ENCODE measurements around the gene TARS2. TPM values are rescaled to one million over a fixed set of nuclear protein-coding genes. Genes with fewer than 3 reads are reported as not detected.

The TARS2 gene
- polyA plus RNA-seq, 1 of the 3 experiments (the other 2 are of a cell fraction), result 22.2 TPM

DNA sequence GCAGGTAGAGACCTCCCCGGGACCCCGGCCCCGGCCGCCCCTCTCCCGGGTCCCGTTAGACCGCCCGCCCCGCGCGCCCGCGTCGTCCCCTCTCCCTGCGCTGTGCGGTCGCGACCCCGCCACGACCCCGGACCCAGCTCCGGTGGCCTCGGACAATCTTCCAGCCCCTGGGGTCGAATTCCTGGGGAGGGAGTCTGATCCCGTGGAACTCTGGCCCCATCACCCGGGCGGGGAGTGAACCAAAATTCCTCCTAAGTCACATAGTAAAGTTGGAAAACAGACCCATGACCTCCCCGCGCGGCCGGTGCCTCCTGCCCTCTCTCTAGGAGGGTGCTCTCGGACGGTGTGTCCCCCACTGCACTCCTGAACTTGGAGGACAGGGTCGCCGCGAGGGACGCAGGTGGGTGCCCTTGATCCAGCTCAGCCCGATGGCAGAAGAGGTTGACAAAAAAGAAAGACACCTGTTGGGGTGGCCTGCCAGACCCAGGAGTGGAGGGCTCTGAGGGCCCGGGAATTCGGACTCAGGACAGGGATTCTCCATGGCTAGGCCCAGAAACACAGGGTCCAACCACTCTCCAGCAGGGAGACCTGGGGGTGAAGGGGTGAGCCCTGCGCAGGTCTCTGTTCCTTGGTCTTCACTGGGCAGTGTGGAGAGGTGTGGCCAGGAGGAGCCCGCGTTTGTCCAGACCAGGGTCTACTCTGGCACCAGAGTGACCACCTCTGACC lies 62.4 kb downstream of the TARS2 start:
- Histone ChIP-seq H3F3A (replicated peaks; ENCODE audit: insufficient read depth) (peaks cover 17% of the 10 kb centered on the region), H3K36me3 (replicated peaks in 1 of 2; ENCODE audit: control insufficient read depth in 1 of 2, insufficient read depth in 2 of 2, low read length in 1 of 2) (no peaks in the 10 kb centered on the region), H3K9me2 (no peaks in the 10 kb centered on the region), H3K79me2 (ENCODE audit: insufficient read depth) (no peaks in the 10 kb centered on the region), H3K27ac (ENCODE audit: low read depth in 2 of 2, low read length in 1 of 2) (no peak overlapping the region), H3K9ac (no peak overlapping the region), H3K4me1 (ENCODE audit: control insufficient read depth in 1 of 2, insufficient read depth in 2 of 2, low read depth in 1 of 2, low read length in 1 of 2) (peaks cover 8 to 13% of the 10 kb centered on the region in 2 experiments; a peak in 2 of 4 replicates), H3K4me3 (ENCODE audit: low read depth in 2 of 2, low read length in 1 of 2) (peak overlapping the region; percentile 19 to 33; a peak in 2 of 4 replicates), H3K9me3 (no peaks in the 10 kb centered on the region), H3K4me2 (peak overlapping the region; percentile 67), H4K20me1 (ENCODE audit: insufficient read depth) (no peaks in the 10 kb centered on the region), H3K27me3 (ENCODE audit: insufficient read depth) (no peaks in the 10 kb centered on the region), H2AFZ (ENCODE audit: low read depth) (0 out of 2 replicates have a peak overlapping the region, but pooled peaks have one; percentile 41)
- no peak for DNase-seq
- CTCF ChIA-PET, result interaction anchor here (0.7 to 10.0 kb wide), 6 partner anchors 11 to 455 kb away, joined by 3 to 88 read pairs (median 6); no protein-coding TSS in a partner anchor
- POLR2A ChIA-PET, result interaction anchor here (1.4 kb wide), 1 partner anchor 12 kb away, joined by 4 read pairs; no protein-coding TSS in a partner anchor
- no peak for TF ChIP-seq YY1 (IDR thresholded peaks at IDR 0.05; ENCODE audit: low read depth)
- TF ChIP-seq, protein P1, sequence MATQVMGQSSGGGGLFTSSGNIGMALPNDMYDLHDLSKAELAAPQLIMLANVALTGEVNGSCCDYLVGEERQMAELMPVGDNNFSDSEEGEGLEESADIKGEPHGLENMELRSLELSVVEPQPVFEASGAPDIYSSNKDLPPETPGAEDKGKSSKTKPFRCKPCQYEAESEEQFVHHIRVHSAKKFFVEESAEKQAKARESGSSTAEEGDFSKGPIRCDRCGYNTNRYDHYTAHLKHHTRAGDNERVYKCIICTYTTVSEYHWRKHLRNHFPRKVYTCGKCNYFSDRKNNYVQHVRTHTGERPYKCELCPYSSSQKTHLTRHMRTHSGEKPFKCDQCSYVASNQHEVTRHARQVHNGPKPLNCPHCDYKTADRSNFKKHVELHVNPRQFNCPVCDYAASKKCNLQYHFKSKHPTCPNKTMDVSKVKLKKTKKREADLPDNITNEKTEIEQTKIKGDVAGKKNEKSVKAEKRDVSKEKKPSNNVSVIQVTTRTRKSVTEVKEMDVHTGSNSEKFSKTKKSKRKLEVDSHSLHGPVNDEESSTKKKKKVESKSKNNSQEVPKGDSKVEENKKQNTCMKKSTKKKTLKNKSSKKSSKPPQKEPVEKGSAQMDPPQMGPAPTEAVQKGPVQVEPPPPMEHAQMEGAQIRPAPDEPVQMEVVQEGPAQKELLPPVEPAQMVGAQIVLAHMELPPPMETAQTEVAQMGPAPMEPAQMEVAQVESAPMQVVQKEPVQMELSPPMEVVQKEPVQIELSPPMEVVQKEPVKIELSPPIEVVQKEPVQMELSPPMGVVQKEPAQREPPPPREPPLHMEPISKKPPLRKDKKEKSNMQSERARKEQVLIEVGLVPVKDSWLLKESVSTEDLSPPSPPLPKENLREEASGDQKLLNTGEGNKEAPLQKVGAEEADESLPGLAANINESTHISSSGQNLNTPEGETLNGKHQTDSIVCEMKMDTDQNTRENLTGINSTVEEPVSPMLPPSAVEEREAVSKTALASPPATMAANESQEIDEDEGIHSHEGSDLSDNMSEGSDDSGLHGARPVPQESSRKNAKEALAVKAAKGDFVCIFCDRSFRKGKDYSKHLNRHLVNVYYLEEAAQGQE (IDR thresholded peaks at IDR 0.05; ENCODE audit: low read depth, low read length), result no peak
- no peak for TF ChIP-seq FOXJ3 (CRISPR knock-in tag; IDR thresholded peaks at IDR 0.05)
- WGBS (ENCODE audit: low lambda C conversion rate), result 58% methylated on average over 41 of the region's 43 CpGs

DNA sequence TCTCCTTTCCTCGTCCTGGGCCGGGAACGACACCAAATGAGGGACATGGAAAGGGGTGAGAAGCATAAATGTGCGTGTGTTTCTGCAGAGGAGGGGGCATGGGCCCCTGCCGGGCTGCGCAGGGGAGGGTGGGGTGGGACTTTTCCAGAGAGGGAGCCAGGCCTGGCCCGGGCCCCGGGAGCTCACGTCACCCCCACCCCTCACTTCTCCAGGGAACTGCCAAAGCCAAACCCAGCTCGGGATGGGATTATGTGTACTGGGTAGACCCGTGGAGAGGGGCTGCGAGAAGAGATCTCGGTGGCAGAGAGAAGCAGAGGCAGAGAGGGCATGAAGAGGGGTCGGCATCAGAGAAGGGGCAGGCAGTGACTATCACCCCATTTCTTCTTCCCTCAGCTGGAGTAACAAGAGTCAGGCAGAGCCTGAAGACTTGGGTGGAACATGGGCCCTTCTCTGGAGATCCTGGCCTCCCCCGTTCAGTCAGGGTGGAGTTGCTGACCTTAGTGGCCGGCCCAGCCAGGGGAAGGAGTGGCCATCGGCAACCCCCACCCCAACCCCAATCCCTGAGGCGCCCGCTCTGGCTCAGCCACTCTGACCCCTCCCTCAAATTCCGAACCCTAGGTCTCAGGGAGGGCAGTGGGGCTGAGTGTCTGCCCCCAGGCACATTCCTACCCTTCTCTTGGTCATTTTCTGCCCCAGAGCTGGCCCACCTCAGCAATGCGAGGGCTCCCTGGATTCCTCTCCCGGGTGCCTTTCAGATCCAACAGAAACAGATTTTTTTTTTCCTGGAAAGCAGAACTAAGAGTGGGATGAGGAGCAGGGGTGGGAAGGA lies 63.2 kb downstream of the TARS2 start:
- H3K9me2 ChIP-seq, result no peaks in the 10 kb centered on the region
- no peaks in the 10 kb centered on the region for H3K9me3 ChIP-seq
- no peak overlapping the region for H3K27ac ChIP-seq (ENCODE audit: low read depth in 2 of 2, low read length in 1 of 2)
- no peaks in the 10 kb centered on the region for H3K36me3 ChIP-seq (replicated peaks in 1 of 2; ENCODE audit: control insufficient read depth in 1 of 2, insufficient read depth in 2 of 2, low read length in 1 of 2)
- H3F3A ChIP-seq (replicated peaks; ENCODE audit: insufficient read depth), result peaks cover 17% of the 10 kb centered on the region
- no peak for DNase-seq
- no peak overlapping the region for H2AFZ ChIP-seq (ENCODE audit: low read depth)
- no peaks in the 10 kb centered on the region for H3K27me3 ChIP-seq (ENCODE audit: insufficient read depth)
- H3K4me2 ChIP-seq, result no peak overlapping the region
- 88% methylated on average over 17 of the region's 22 CpGs for WGBS (ENCODE audit: low lambda C conversion rate)
- H3K4me1 ChIP-seq (ENCODE audit: control insufficient read depth in 1 of 2, insufficient read depth in 2 of 2, low read depth in 1 of 2, low read length in 1 of 2), result peaks cover 8 to 13% of the 10 kb centered on the region in 2 experiments; a peak in 2 of 4 replicates
- ChIA-PET POLR2A (no interaction called here), CTCF (interaction anchor here (1.2 to 7.3 kb wide), 3 partner anchors 10 to 71 kb away, joined by 4 to 88 read pairs (median 8); no protein-coding TSS in a partner anchor)
- no peaks in the 10 kb centered on the region for H4K20me1 ChIP-seq (ENCODE audit: insufficient read depth)
- no peak overlapping the region for H3K4me3 ChIP-seq (ENCODE audit: low read depth in 2 of 2, low read length in 1 of 2)
- H3K79me2 ChIP-seq (ENCODE audit: insufficient read depth), result no peaks in the 10 kb centered on the region
- H3K9ac ChIP-seq, result no peak overlapping the region
- TF ChIP-seq, protein P2, sequence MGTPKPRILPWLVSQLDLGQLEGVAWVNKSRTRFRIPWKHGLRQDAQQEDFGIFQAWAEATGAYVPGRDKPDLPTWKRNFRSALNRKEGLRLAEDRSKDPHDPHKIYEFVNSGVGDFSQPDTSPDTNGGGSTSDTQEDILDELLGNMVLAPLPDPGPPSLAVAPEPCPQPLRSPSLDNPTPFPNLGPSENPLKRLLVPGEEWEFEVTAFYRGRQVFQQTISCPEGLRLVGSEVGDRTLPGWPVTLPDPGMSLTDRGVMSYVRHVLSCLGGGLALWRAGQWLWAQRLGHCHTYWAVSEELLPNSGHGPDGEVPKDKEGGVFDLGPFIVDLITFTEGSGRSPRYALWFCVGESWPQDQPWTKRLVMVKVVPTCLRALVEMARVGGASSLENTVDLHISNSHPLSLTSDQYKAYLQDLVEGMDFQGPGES (IDR thresholded peaks at IDR 0.05; ENCODE audit: low read depth, low read length), result no peak
- no peak for TF ChIP-seq POLR2AphosphoS5 (IDR thresholded peaks at IDR 0.05; ENCODE audit: low read depth, low read length)
- TF ChIP-seq MEF2A (IDR thresholded peaks at IDR 0.05; ENCODE audit: borderline replicate concordance, low read depth), result no peak
- TF ChIP-seq GABPA (IDR thresholded peaks at IDR 0.05; ENCODE audit: low read depth), result no peak
- TF ChIP-seq, protein P3, sequence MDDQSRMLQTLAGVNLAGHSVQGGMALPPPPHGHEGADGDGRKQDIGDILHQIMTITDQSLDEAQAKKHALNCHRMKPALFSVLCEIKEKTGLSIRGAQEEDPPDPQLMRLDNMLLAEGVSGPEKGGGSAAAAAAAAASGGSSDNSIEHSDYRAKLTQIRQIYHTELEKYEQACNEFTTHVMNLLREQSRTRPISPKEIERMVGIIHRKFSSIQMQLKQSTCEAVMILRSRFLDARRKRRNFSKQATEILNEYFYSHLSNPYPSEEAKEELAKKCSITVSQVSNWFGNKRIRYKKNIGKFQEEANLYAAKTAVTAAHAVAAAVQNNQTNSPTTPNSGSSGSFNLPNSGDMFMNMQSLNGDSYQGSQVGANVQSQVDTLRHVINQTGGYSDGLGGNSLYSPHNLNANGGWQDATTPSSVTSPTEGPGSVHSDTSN (IDR thresholded peaks at IDR 0.05), result no peak
- TF ChIP-seq SMC3 (IDR thresholded peaks at IDR 0.05; ENCODE audit: low read depth, low read length), result no peak
- TF ChIP-seq FOXM1 (IDR thresholded peaks at IDR 0.05; ENCODE audit: low read depth), result no peak
- TF ChIP-seq, protein P4, sequence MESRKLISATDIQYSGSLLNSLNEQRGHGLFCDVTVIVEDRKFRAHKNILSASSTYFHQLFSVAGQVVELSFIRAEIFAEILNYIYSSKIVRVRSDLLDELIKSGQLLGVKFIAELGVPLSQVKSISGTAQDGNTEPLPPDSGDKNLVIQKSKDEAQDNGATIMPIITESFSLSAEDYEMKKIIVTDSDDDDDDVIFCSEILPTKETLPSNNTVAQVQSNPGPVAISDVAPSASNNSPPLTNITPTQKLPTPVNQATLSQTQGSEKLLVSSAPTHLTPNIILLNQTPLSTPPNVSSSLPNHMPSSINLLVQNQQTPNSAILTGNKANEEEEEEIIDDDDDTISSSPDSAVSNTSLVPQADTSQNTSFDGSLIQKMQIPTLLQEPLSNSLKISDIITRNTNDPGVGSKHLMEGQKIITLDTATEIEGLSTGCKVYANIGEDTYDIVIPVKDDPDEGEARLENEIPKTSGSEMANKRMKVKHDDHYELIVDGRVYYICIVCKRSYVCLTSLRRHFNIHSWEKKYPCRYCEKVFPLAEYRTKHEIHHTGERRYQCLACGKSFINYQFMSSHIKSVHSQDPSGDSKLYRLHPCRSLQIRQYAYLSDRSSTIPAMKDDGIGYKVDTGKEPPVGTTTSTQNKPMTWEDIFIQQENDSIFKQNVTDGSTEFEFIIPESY (IDR thresholded peaks at IDR 0.05; ENCODE audit: borderline replicate concordance, low read depth), result no peak
- no peak for TF ChIP-seq FOXJ3 (CRISPR knock-in tag; IDR thresholded peaks at IDR 0.05)
- no peak for TF ChIP-seq CHD2 (IDR thresholded peaks at IDR 0.05; ENCODE audit: low read length, partially characterized antibody)
- TF ChIP-seq TCF12 (IDR thresholded peaks at IDR 0.05), result no peak
- no peak for TF ChIP-seq EP300 (IDR thresholded peaks at IDR 0.05; ENCODE audit: borderline replicate concordance in 1 of 2, low read depth in 1 of 2, low read length in 1 of 2)
- TF ChIP-seq SIN3A (IDR thresholded peaks at IDR 0.05; ENCODE audit: borderline replicate concordance, low read depth, low read length), result no peak
- no peak for TF ChIP-seq JUND (IDR thresholded peaks at IDR 0.05)
- TF ChIP-seq RFX5 (IDR thresholded peaks at IDR 0.05; ENCODE audit: low read length), result no peak
